WTC11 (cell line): ENCODE measurements around the gene TTLL10. TPM values are rescaled to one million over a fixed set of nuclear protein-coding genes. Genes with fewer than 3 reads are reported as not detected.

ENCODE experiments used
- ATAC-seq: fragments of 200-7000 bp; cut with Tn5 transposase; 2 replicates; pipeline ENCODE4 v1.10.0; 2021; ENCODE audit warnings: mild to moderate bottlenecking, moderate library complexity
- CTCF ChIA-PET: fragments of 300-600 bp; sonication (Branson Sonifier 250); formaldehyde crosslinking; loops from one replicate; lab custom pipeline; 2021; ENCODE audit warnings: antibody characterized with exemption; lab: Charles Lee
- POLR2A ChIA-PET: fragments of 350-600 bp; sonication (Branson Sonifier 250); formaldehyde crosslinking; loops from one replicate; lab custom pipeline; 2021; ENCODE audit warnings: antibody characterized with exemption; lab: Charles Lee
- DNase-seq: peaks from one replicate; pipeline ENCODE4 v3.0.0; 2021; ENCODE audit warnings: low spot score
- H3K27ac Mint-ChIP-seq: 2 replicates; pipeline ENCODE4 v1.8.0; 2021; ENCODE audit warnings: mixed read lengths
- H3K27me3 Mint-ChIP-seq: 2 replicates; pipeline ENCODE4 v1.8.0; 2021; ENCODE audit warnings: low read depth, mild to moderate bottlenecking, moderate library complexity, mixed read lengths
- H3K36me3 Mint-ChIP-seq: 2 replicates; pipeline ENCODE4 v1.8.0; 2021; ENCODE audit warnings: mixed read lengths
- H3K4me1 Mint-ChIP-seq: 2 replicates; pipeline ENCODE4 v1.8.0; 2022; ENCODE audit warnings: mixed read lengths
- H3K4me3 Mint-ChIP-seq: 2 replicates; pipeline ENCODE4 v1.8.0; 2021; ENCODE audit warnings: mild to moderate bottlenecking, moderate library complexity, mixed read lengths
- H3K9me3 Mint-ChIP-seq: 2 replicates; pipeline ENCODE4 v1.8.0; 2021; ENCODE audit warnings: mixed read lengths
- EMX1 ChIP-seq: fragments of 250-450 bp; sonication (Bioruptor Pico); IDR thresholded peaks from 2 replicates; pipeline ENCODE4 v1.8.0; 2021; ENCODE audit warnings: mild to moderate bottlenecking
- ERG ChIP-seq: fragments of 250-450 bp; sonication (Bioruptor Pico); IDR thresholded peaks from 2 replicates; pipeline ENCODE4 v1.8.0; 2021; ENCODE audit warnings: mild to moderate bottlenecking
- FOXK1 ChIP-seq: sonication (generic); formaldehyde crosslinking; IDR thresholded peaks from 2 replicates; pipeline ENCODE4 v1.8.0; 2022; ENCODE audit warnings: mild to moderate bottlenecking, moderate library complexity, missing genetic modification reagents
- GRHL2 ChIP-seq: fragments of 250-450 bp; sonication (Bioruptor Pico); IDR thresholded peaks from 2 replicates; pipeline ENCODE4 v1.8.0; 2022; ENCODE audit warnings: mild to moderate bottlenecking, moderate library complexity; ENCODE audit not compliant: insufficient replicate concordance, severe bottlenecking
- GTF2I ChIP-seq: fragments of 250-450 bp; sonication (Bioruptor Pico); conservative IDR thresholded peaks from 2 replicates; pipeline ENCODE4 v1.4.0; 2021; ENCODE audit warnings: mild to moderate bottlenecking
- HMGA2 ChIP-seq: fragments of 250-450 bp; sonication (Bioruptor Pico); IDR thresholded peaks from 2 replicates; pipeline ENCODE4 v1.4.0; 2021; ENCODE audit warnings: mild to moderate bottlenecking, moderate library complexity
- IRF2 ChIP-seq: sonication (generic); formaldehyde crosslinking; IDR thresholded peaks from 2 replicates; pipeline ENCODE4 v1.8.0; 2022; ENCODE audit warnings: low read depth, missing genetic modification reagents, borderline replicate concordance
- JAZF1 ChIP-seq: fragments of 250-450 bp; sonication (Bioruptor Pico); IDR thresholded peaks from 2 replicates; pipeline ENCODE4 v1.9.0; 2021; ENCODE audit warnings: moderate library complexity, mild to moderate bottlenecking, inconsistent platforms
- JUN ChIP-seq: sonication (generic); formaldehyde crosslinking; IDR thresholded peaks from 2 replicates; pipeline ENCODE4 v1.8.0; 2023; ENCODE audit warnings: mild to moderate bottlenecking, missing genetic modification reagents
- MYBL2 ChIP-seq: sonication (generic); formaldehyde crosslinking; IDR thresholded peaks from 2 replicates; pipeline ENCODE4 v1.8.1; 2023; ENCODE audit warnings: mild to moderate bottlenecking, moderate library complexity, missing genetic modification reagents
- NFYB ChIP-seq: sonication (generic); formaldehyde crosslinking; conservative IDR thresholded peaks from 2 replicates; pipeline ENCODE4 v1.8.0; 2022; ENCODE audit warnings: low read depth, missing genetic modification reagents
- RORB ChIP-seq: fragments of 250-450 bp; sonication (Bioruptor Pico); IDR thresholded peaks from 2 replicates; pipeline ENCODE4 v1.9.0; 2021; ENCODE audit warnings: mild to moderate bottlenecking
- SMAD3 ChIP-seq: sonication (generic); formaldehyde crosslinking; IDR thresholded peaks from 2 replicates; pipeline ENCODE4 v1.8.0; 2022; ENCODE audit warnings: missing genetic modification reagents, mild to moderate bottlenecking, borderline replicate concordance
- SOX15 ChIP-seq: fragments of 250-450 bp; sonication (Bioruptor Pico); IDR thresholded peaks from 2 replicates; pipeline ENCODE4 v1.9.0; 2021; ENCODE audit warnings: mild to moderate bottlenecking
- SP1 ChIP-seq: sonication (generic); formaldehyde crosslinking; conservative IDR thresholded peaks from 2 replicates; pipeline ENCODE4 v1.8.1; 2022; ENCODE audit warnings: missing genetic modification reagents
- STAT6 ChIP-seq: sonication (generic); formaldehyde crosslinking; conservative IDR thresholded peaks from 2 replicates; pipeline ENCODE4 v1.8.1; 2023; ENCODE audit warnings: mild to moderate bottlenecking, low read depth, missing genetic modification reagents, moderate library complexity
- TEAD1 ChIP-seq: sonication (generic); formaldehyde crosslinking; IDR thresholded peaks from 2 replicates; pipeline ENCODE4 v1.8.0; 2022; ENCODE audit warnings: mild to moderate bottlenecking, missing genetic modification reagents
- TEAD4 ChIP-seq: sonication (generic); formaldehyde crosslinking; IDR thresholded peaks from 2 replicates; pipeline ENCODE4 v1.8.0; 2022; ENCODE audit warnings: mild to moderate bottlenecking, missing genetic modification reagents
- ZNF138 ChIP-seq: sonication (generic); formaldehyde crosslinking; conservative IDR thresholded peaks from 2 replicates; pipeline ENCODE4 v1.8.1; 2022; ENCODE audit warnings: mild to moderate bottlenecking, moderate library complexity, missing genetic modification reagents
- ZNF263 ChIP-seq: sonication (generic); formaldehyde crosslinking; IDR thresholded peaks from 2 replicates; pipeline ENCODE4 v1.8.1; 2022; ENCODE audit warnings: low read depth, mild to moderate bottlenecking, moderate library complexity, missing genetic modification reagents
- ZNF281 ChIP-seq: sonication (generic); formaldehyde crosslinking; IDR thresholded peaks from 2 replicates; pipeline ENCODE4 v1.8.0; 2023; ENCODE audit warnings: mild to moderate bottlenecking, missing genetic modification reagents
- ZNF317 ChIP-seq: sonication (generic); formaldehyde crosslinking; IDR thresholded peaks from 2 replicates; pipeline ENCODE4 v1.8.1; 2023; ENCODE audit warnings: low read depth, mild to moderate bottlenecking, moderate library complexity, missing genetic modification reagents, borderline replicate concordance
- ZSCAN18 ChIP-seq: fragments of 250-450 bp; sonication (Bioruptor Pico); IDR thresholded peaks from 2 replicates; pipeline ENCODE4 v2.1.2; 2022; ENCODE audit warnings: mild to moderate bottlenecking, moderate library complexity
- total RNA-seq: library from RNA; stranded (reverse); gene quantifications from 3 replicates; pipeline ENCODE4 v1.2.3, GENCODE V29; 2021
- TF ChIP-seq, protein P1 (sequence below): sonication (generic); formaldehyde crosslinking; IDR thresholded peaks from 2 replicates; pipeline ENCODE4 v1.8.0; 2022; ENCODE audit warnings: mild to moderate bottlenecking, missing genetic modification reagents
- TF ChIP-seq, protein P2 (sequence below): sonication (generic); formaldehyde crosslinking; IDR thresholded peaks from 2 replicates; pipeline ENCODE4 v1.8.1; 2022; ENCODE audit warnings: low read depth, mild to moderate bottlenecking, moderate library complexity, missing genetic modification reagents, borderline replicate concordance

TTLL10 gene
- total RNA-seq, 1 experiment from 2014 or later, result 1.1 TPM

- TF ChIP-seq SMAD3 (CRISPR knock-in tag) (no peak), TEAD4 (CRISPR knock-in tag) (no peak), FOXK1 (CRISPR knock-in tag) (no peak), IRF2 (no peak), SOX15 (no peak), GTF2I (CRISPR knock-in tag) (no peak), ZNF138 (CRISPR knock-in tag) (no peak), ZNF281 (no peak)
- TF ChIP-seq, protein P1, sequence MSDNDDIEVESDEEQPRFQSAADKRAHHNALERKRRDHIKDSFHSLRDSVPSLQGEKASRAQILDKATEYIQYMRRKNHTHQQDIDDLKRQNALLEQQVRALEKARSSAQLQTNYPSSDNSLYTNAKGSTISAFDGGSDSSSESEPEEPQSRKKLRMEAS (CRISPR knock-in tag), result no peak
- H3K36me3 Mint-ChIP-seq, result no peaks in the 10 kb centered on the region
- POLR2A ChIA-PET, result no interaction called here
- no peak overlapping the region for H3K4me3 Mint-ChIP-seq
- H3K9me3 Mint-ChIP-seq, result no peaks in the 10 kb centered on the region
- CTCF ChIA-PET, result interaction anchor here (0.9 kb wide), 1 partner anchor 7 kb away, joined by 3 read pairs; the partner anchor contains the start of gene TTLL10
- DNase-seq (peak; percentile 12), ATAC-seq (no peak)
- 0 out of 2 replicates have a peak, but pooled peaks cover under 1% of the 10 kb centered on the region for H3K27me3 Mint-ChIP-seq
- 0 out of 2 replicates have a peak overlapping the region, but pooled peaks have one; percentile 90 for H3K27ac Mint-ChIP-seq
- H3K4me1 Mint-ChIP-seq, result peaks cover 9% of the 10 kb centered on the region
These were observed 7.7 kb downstream of the TTLL10 start for GRCh38 chr1:1181129-1181937.

GRCh38 chr1:1181938-1182410 is 8.3 kb downstream of the TTLL10 start:
- ChIA-PET CTCF (interaction anchor here (0.9 kb wide), 1 partner anchor 8 kb away, joined by 3 read pairs; the partner anchor contains the start of gene TTLL10), POLR2A (no interaction called here)
- peak; percentile 9 for DNase-seq
- Mint-ChIP-seq H3K27me3 (no peaks in the 10 kb centered on the region), H3K4me1 (peaks cover 2% of the 10 kb centered on the region), H3K36me3 (no peaks in the 10 kb centered on the region), H3K4me3 (no peak overlapping the region), H3K27ac (0 out of 2 replicates have a peak overlapping the region, but pooled peaks have one; percentile 65), H3K9me3 (no peaks in the 10 kb centered on the region)
- no peak for ATAC-seq
- TF ChIP-seq SP1 (CRISPR knock-in tag) (no peak), STAT6 (no peak), RORB (CRISPR knock-in tag) (no peak), NFYB (CRISPR knock-in tag) (no peak), ERG (CRISPR knock-in tag) (no peak), EMX1 (no peak), TEAD1 (CRISPR knock-in tag) (no peak), HMGA2 (CRISPR knock-in tag) (no peak), MYBL2 (CRISPR knock-in tag) (no peak), ZNF138 (CRISPR knock-in tag) (no peak), JUN (no peak), ZNF317 (CRISPR knock-in tag) (no peak), GRHL2 (no peak), ZNF263 (CRISPR knock-in tag) (no peak), JAZF1 (CRISPR knock-in tag) (no peak), ZSCAN18 (no peak), SOX15 (no peak)
- TF ChIP-seq, protein P2, sequence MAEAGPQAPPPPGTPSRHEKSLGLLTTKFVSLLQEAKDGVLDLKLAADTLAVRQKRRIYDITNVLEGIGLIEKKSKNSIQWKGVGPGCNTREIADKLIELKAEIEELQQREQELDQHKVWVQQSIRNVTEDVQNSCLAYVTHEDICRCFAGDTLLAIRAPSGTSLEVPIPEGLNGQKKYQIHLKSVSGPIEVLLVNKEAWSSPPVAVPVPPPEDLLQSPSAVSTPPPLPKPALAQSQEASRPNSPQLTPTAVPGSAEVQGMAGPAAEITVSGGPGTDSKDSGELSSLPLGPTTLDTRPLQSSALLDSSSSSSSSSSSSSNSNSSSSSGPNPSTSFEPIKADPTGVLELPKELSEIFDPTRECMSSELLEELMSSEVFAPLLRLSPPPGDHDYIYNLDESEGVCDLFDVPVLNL, result no peak
